HL-60/S4 (cell line): ENCODE data around the gene OLR1.
"Not testable (repeated sequence)": the region's sequence is repeated elsewhere in the genome, so short reads cannot be mapped to it uniquely, and the experiment has no call there.

Experiments used
- in situ Hi-C: fragments of 300-500 bp; cut with MboI; formaldehyde crosslinking; loops from 2 replicates; pipeline ENCODE4 v1.14.3; 2022; ENCODE audit warnings: low sequenced_read_pairs

Gene OLR1

DNA sequence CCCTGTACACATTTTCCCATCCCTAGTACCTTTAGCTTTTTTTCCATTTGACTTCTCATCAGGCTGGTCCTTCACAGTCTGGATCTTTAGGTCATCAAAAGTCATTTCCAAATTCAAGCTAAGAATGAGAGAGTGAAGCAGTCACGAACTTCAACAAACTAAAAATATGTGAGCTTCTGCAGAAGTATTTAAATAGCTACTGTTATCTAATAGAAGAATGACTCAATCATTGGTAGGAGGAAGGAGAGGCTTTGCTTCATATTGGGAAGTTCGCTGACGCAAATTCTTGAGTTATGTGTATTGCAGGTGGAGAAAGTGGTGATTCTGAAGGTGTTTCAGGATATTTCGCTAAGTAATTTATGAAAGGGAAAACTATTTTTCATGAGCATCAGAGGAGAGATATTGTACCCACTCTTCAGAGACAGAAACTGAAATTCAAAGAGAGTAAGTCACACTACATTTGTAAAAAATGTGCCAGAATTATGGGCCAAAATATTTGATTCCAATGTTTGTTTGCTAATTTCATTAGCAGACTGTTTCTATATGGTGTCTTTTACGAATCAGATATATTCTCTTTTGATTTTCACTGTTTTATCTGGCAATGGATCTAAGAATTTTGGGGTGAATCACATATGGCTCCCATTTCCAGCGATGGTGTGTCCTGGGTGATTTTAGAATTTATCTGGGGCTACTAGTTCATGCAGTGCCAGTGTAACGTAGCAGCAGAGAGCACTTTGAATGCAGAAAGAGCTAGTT is at the start of gene OLR1:
OLR1 (minus strand) TSS at position 160 of the 756 bp plus-strand sequence; CDS start at position 105, 55 bp downstream.
- in situ Hi-C loops = no loop called here

DNA sequence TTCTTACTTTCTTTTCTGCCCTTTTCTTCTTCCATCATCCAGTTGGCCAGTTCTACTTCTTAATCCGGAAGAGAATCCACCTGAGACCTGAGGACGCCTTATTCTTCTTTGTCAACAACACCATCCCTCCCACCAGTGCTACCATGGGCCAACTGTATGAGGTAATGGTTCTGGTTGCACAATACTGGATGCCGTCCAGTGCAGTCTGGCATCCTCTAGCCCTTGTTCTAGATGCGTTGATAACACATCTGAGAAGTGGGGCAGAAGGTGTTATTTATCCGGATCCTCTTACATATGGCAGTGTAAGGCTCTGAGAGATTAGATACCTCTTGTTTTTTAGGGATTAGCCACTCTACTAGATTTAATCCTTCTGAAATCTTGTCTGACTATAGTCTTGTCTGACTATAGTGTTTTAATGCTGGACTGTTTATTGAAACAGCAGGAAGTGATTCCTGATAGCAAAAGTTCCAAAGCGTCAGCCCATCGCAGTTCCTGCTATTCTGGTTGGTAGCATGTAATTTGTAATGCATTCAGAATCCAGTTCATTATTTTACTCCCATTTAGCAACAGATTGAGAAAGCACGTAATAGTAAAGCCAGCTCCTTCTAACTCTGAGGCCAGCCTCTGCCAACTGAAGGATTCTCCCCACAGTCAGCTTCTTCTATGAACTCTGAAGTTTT is 48.6 kb upstream of the OLR1 start:
- in situ Hi-C loops = no loop called here

DNA sequence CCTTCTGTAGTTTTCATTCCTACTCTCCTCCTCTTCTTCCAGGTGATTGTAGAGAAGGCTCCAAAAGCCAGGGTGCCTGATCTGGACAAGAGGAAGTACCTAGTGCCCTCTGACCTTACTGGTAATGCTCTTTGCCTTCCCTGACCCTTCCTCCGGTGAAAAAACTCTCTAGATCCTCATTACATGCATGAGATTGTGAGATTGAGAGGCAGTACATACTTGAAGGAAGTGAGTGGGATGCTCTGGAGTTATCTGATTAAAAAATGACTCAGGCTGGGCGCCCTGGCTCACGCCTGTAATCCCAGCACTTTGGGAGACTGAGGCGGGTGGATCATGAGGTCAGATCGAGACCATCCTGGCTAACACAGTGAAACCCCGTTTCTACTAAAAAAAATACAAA is 46.1 kb upstream of the OLR1 start:
- in situ Hi-C loops = no loop called here

GRCh38 chr12:10215946-10216345 is 44.0 kb upstream of the OLR1 start:
- in situ Hi-C loops = not testable (repeated sequence)

DNA sequence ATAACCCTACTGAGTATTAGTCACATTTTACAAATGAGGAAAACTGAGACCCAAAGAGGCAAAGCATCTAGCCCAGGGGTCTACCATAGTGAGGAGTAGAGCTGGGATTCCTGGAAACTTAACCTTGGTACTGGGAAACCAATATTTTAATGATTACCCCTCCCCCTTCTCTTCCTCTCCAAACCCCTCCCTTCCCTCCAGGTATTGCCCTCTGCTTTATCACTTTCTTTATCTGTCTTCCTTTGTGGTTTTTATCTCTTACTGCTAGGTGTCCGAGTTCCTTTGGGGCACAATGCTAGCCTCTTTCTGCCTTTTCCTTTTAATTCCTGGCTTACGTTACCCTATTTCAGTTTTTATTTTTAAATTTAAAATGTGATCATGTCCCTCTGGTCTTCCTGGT is 43.5 kb upstream of the OLR1 start:
- in situ Hi-C loops = no loop called here

- in situ Hi-C loops = no loop called here
Measured at GRCh38 chr12:10214895-10215267, 42.9 kb upstream of the OLR1 start.

- in situ Hi-C loops = no loop called here
Measured at GRCh38 chr12:10214136-10214894, 42.4 kb upstream of the OLR1 start.

GRCh38 chr12:10213168-10214135 is 41.5 kb upstream of the OLR1 start:
- in situ Hi-C loops = no loop called here

- in situ Hi-C loops = no loop called here
Measured at GRCh38 chr12:10212739-10213131, 40.8 kb upstream of the OLR1 start, which contains the start of gene GABARAPL1. TSS of gene GABARAPL1 (plus strand) at chr12:10212877. CDS start at chr12:10213130, 253 bp downstream.

DNA sequence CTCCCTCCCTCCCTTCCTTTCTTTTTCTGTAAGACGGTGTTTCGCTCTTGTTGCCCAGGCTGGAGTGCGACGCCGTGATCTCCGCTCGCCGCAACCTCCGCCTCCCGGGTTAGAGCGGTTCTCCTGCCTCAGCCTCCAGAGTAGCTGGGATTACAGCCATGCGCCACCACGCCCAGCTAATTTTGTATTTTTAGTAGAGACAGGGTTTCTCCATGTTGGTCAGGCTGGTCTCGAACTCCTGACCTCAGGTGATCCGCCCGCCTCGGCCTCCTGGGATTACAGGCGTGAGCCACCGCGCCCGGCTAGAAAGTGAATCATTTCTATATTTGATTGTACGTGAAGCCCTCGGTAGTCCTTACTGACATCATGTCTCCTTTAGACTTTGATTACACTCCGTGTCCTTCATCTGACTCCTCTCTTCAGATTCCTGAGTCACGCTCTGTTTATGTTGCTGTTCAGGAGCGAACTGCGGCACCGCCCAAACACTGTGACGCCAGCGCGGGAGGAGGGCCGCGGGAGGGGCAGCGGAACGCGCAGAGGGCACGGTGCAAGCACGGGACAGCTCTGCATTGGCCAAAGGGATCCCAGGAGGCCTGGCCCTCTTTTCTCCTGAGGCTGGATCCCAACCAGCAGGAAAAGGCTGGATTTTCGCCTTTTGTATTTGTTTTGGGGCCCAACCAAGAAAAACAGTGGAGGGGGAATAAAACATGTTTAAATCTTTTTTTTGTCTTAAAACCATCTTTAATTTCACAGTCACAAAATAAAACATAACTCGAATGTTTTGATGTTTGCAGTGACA is 40.2 kb upstream of the OLR1 start:
- in situ Hi-C loops = no loop called here

GRCh38 chr12:10211101-10211939 is 39.4 kb upstream of the OLR1 start:
- in situ Hi-C loops = no loop called here

DNA sequence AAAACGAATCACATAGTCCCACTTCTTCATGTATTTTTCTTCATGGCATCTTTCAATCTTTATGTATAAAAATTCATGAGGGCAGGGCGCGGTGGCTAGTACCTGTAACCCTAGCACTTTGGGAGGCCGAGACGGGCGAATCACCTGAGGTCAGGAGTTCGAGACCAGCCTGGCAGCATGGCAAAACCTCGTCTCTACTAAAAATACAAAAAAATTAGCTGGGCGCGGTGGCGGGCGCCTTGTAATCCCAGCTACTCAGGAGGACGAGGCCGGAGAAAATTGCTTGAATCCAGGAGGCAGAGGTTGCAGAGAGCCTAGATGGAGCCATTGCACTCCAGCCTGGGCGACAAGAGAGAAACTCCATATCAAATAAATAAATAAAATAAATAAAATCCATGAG is 38.3 kb upstream of the OLR1 start:
- in situ Hi-C loops = no loop called here

DNA sequence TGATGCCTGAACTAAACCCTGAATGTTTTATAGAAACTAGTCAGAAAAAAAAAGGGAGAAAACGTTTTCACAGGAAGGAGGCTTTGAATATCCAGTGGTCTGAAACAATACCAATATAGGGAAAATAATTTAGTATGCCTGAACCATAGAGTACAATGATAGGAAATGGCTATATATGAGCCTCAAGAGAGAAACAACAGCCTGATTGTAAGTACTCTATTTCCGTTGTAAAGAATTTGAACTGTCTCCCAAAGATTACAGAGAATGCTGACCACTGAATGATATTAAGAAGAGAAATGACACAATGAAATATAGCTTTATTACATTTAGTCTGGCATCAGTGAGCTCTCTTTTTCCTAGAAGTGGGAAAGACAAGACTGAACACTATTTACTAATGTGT is 35.2 kb upstream of the OLR1 start:
- in situ Hi-C loops = no loop called here

- in situ Hi-C loops = no loop called here
Measured at GRCh38 chr12:10205220-10205807, 33.4 kb upstream of the OLR1 start.

DNA sequence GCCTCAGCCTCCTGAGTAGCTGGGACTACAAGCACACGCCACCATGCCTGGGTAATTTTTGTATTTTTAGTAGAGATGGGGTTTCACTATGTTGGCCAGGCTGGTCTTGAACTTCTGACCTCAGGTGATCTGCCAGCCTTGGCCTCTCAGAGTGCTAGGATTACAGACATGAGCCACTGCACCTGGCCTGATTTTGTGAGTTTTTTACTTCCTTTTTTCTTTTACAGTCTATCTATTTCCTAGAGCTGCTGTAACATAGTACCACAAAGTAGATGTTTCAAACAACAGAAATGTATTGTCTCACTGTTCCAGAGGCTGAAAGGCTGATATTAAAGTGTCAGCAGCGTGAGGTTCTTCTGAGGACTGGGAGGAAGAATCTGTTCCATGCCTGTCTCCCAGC is 32.6 kb upstream of the OLR1 start:
- in situ Hi-C loops = not testable (repeated sequence)

DNA sequence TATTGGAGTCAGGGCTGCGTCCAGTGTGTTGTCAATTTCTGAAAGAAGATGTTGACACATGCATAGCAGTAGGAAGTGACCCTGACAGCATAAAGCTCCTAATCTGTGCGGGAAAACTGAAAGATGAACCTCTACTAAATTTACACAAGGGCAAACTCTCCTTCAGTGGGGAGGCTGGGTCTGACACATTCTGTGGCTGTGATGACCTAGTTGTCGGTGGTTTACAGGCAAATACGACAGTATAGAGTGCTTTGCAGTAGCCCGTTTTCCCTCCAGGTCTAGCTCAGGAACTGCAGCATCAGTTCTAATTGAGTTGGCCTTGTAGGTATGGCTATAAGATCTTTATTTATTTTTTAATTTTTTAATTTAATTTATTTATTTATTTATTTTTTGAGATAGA is 25.9 kb upstream of the OLR1 start:
- in situ Hi-C loops = no loop called here

DNA sequence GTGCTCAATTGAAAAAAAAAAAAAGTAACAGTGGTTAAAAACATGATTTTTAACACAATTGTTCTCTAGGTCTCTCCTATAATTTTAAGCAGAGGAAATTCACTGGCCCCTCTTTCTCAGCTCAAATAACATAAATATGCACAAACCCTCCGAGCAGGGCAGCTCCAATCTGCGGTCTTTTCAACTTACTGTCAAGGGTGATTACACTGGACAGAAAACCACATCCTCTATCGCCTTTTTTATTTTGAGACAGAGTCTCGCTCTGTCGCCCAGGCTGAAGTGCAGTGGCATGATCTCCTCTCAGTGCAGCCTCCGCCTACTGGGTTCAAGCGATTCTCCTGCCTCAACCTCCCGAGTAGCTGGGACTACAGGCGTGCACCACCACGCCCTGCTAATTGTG is 24.3 kb upstream of the OLR1 start:
- in situ Hi-C loops = no loop called here

- in situ Hi-C loops = no loop called here
Measured at GRCh38 chr12:10194160-10194670, 22.3 kb upstream of the OLR1 start.
